MG63 (cell line): ENCODE measurements around the gene PCDH8. TPM values are rescaled to one million over a fixed set of nuclear protein-coding genes. Genes with fewer than 3 reads are reported as not detected.

ENCODE experiments used
- DNase-seq: peaks from one replicate; pipeline ENCODE4 v3.0.0-alpha.2; 2020
- H3K27me3 ChIP-seq: fragments of 250-450 bp; sonication (Bioruptor Pico); 2 replicates; pipeline ENCODE4 v1.5.1; 2020; ENCODE audit warnings: mild to moderate bottlenecking, moderate library complexity
- H3K36me3 ChIP-seq: fragments of 250-450 bp; sonication (Bioruptor Pico); 2 replicates; pipeline ENCODE4 v1.5.1; 2020; ENCODE audit warnings: mild to moderate bottlenecking, moderate library complexity
- H3K4me3 ChIP-seq: fragments of 250-450 bp; sonication (Bioruptor Pico); 2 replicates; pipeline ENCODE4 v1.5.1; 2020; ENCODE audit warnings: mild to moderate bottlenecking, moderate library complexity
- H3K9me3 ChIP-seq: fragments of 250-450 bp; sonication (Bioruptor Pico); 2 replicates; pipeline ENCODE4 v1.5.1; 2020; ENCODE audit warnings: mild to moderate bottlenecking, moderate library complexity
- total RNA-seq: library from RNA; depleted of rRNA; stranded (reverse); fragments of >200 nt; shearing (Covaris generic); gene quantifications from 2 replicates; pipeline ENCODE4 v1.2.3, GENCODE V29; 2014; ENCODE audit warnings: low replicate concordance; rRNA removed

PCDH8 gene
- total RNA-seq, 1 experiment from 2014 or later = not detected

DNA sequence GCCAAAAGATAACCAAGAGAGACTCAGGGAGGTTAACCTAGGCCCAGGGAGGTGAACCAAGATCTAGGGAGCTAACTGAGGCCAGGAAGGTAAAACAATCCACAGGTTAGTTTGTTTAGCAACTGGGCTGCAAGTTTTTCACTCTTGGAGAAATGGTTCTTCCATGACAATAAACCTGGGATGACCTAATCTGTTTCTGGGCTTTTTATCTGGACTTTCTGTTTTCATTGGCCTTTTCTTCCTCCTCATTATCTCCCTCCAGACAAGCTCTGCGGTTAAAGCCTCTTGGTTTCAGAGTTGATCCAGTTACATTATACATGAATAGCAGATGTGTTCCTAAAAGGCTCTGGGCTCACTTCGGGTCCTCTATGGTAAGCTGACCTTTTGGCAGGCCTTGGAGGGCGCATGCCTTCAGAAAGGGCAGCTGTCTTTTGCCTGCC lies 44.2 kb downstream of the PCDH8 start:
- Histone ChIP-seq H3K4me3 (no peak overlapping the region), H3K9me3 (no peaks in the 10 kb centered on the region), H3K36me3 (no peaks in the 10 kb centered on the region), H3K27me3 (peaks cover 3% of the 10 kb centered on the region)
- DNase-seq = no peak

DNA sequence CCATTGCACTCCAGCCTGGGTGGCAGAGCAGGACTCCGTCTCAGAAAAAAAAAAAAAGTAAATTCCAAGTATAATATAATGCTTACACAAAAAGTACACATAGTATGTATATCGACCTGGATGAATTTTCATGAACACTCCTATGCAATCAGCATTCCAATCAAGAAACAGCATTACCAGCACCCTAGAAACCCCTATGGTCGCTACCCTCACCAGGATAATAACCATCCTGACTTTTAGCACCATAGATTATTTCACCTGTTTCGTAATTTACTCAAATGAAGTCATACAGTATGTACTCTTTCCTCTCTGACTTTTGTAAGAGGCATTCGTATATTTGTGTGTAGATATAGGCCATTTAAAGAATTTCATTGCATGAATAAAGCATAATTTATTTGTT lies 47.6 kb downstream of the PCDH8 start:
- H3K36me3 ChIP-seq = no peaks in the 10 kb centered on the region
- no peaks in the 10 kb centered on the region for H3K9me3 ChIP-seq
- peaks cover under 1% of the 10 kb centered on the region for H3K27me3 ChIP-seq
- H3K4me3 ChIP-seq = no peak overlapping the region
- DNase-seq = no peak

DNA sequence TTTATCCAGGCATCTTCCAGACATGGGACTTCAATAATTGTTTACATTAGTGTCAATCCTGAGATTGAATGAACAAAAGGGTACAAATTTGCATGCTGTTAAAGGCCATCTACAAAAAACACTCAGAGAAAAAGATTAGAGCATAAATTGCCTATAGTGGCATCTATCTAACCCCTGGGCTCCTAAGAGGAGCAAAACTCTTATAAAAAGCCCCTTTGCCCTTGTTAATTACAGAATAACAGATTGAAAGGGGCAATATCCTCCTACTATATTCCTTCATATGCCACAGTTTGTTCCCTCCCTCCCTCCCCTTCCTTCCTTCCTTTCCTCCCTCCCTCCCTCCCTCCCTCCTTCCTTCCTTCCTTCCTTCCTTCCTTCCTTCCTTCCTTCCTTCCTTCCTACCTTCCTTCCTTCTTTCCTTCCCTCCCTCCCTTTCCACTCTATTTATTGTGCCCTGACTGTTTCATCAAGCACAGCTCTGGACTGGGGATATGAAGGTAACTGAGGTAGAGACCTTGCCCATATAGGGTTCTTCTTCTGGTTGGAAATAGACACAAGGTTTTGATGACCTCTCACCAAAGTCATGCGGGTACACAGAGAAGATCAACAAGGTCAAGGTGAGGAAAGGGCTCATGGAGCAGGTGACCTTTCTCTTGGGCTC lies 49.5 kb downstream of the PCDH8 start:
- DNase-seq = no peak
- H3K36me3 ChIP-seq = no peaks in the 10 kb centered on the region
- H3K9me3 ChIP-seq = no peaks in the 10 kb centered on the region
- no peaks in the 10 kb centered on the region; the same call in 1 of the 2 replicates for H3K27me3 ChIP-seq
- no peak overlapping the region for H3K4me3 ChIP-seq

DNA sequence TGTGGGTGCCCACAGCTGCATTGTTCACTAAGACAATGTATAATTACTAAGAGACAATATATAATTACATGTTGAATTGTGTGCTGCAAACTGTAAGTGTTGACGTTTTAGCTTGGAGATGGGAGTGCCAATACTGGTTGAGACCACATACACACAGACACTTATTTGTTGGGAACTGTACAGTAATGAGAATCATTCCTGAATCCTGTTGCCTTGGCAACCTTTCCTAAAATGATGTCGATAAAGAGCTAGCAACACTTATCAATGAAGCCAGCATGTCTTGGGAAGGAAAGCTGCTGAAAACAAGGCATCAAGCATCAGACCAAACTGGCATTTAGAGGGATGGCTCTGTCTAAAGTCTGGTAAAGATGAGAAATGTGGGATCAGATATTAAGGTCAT lies 51.3 kb downstream of the PCDH8 start:
- no peak for DNase-seq
- Histone ChIP-seq H3K4me3 (no peak overlapping the region), H3K9me3 (no peaks in the 10 kb centered on the region), H3K27me3 (no peaks in the 10 kb centered on the region; the same call in 1 of the 2 replicates), H3K36me3 (no peaks in the 10 kb centered on the region)

DNA sequence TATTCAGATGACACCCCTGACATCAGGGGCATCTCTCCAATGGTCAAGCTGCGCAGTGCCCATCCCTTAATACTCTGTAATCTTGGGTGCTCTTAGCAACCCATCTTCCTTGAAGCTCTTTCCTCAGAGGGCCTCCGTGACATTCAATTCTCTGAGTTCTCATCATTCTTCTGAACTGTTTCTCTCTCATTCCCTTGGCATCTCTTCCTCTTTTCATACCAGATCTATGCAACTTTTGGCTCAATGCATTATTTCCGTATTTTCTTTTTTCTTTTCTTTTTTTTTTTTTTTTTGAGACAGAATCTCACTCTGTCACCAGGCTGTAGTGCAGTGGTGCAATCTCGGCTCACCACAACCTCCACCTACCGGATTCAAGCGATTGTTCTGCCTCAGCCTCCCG lies 53.9 kb downstream of the PCDH8 start:
- Histone ChIP-seq H3K9me3 (no peaks in the 10 kb centered on the region), H3K27me3 (no peaks in the 10 kb centered on the region), H3K4me3 (no peak overlapping the region), H3K36me3 (no peaks in the 10 kb centered on the region)
- no peak for DNase-seq

DNA sequence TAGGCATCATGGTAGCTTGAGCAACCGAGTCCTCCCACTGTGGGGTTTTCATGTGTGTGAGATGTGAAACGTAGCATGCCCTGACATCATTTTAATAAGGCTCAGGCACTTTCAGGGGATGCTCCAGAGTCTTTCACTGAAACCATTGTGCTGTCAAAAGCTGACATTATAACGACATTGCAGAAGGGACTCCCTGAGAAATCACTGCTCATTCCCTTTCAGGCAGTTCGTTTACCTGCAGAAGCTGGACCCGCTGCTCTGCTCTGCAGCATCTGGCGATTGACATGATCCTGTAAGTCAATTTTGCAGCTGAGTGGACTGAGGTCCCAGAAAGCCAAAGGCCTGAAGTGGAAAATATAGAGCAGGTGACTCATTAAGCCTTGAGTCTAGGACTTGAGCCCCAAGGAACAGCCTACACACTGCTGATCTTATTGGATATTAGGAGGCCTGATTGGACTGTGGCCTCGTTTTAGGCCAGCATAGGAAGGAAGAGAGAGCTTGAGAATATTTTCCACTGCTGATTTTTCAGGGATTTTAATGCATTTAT lies 54.9 kb downstream of the PCDH8 start:
- H3K9me3 ChIP-seq = no peaks in the 10 kb centered on the region
- H3K27me3 ChIP-seq = no peaks in the 10 kb centered on the region
- H3K36me3 ChIP-seq = no peaks in the 10 kb centered on the region
- DNase-seq = no peak
- no peak overlapping the region for H3K4me3 ChIP-seq

Other genes starting within 250 kb of the PCDH8 start
- 0.33 TPM in 1 of 2 replicates, not detected in the other for gene HNRNPA1L2, start 206.2 kb downstream of the PCDH8 start, total RNA-seq
- 34.3 and 73.2 TPM in 2 replicates for gene SUGT1, start 195.8 kb downstream of the PCDH8 start, total RNA-seq
- not detected in 2 replicates for gene CNMD, start 108.8 kb downstream of the PCDH8 start, total RNA-seq
- gene OLFM4, start 180.2 kb upstream of the PCDH8 start, total RNA-seq = not detected in 2 replicates